ENCODE measurements around the gene SSX2IP.

GRCh38 chr1:84705513-84705912 lies 15.3 kb upstream of the SSX2IP start:
- TF ChIP-seq, protein P1, sequence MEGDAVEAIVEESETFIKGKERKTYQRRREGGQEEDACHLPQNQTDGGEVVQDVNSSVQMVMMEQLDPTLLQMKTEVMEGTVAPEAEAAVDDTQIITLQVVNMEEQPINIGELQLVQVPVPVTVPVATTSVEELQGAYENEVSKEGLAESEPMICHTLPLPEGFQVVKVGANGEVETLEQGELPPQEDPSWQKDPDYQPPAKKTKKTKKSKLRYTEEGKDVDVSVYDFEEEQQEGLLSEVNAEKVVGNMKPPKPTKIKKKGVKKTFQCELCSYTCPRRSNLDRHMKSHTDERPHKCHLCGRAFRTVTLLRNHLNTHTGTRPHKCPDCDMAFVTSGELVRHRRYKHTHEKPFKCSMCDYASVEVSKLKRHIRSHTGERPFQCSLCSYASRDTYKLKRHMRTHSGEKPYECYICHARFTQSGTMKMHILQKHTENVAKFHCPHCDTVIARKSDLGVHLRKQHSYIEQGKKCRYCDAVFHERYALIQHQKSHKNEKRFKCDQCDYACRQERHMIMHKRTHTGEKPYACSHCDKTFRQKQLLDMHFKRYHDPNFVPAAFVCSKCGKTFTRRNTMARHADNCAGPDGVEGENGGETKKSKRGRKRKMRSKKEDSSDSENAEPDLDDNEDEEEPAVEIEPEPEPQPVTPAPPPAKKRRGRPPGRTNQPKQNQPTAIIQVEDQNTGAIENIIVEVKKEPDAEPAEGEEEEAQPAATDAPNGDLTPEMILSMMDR (IDR thresholded peaks at IDR 0.05) = no peak
- TF ChIP-seq POLR2A (IDR thresholded peaks at IDR 0.05) = no peak
- no peak for TF ChIP-seq EP300 (IDR thresholded peaks at IDR 0.05)
